ENCODE results near the gene STOML1. TPM values are rescaled to one million over a fixed set of nuclear protein-coding genes. Genes with fewer than 3 reads are reported as not detected.
"Not testable (repeated sequence)": the region's sequence is repeated elsewhere in the genome, so short reads cannot be mapped to it uniquely, and the experiment has no call there.

The STOML1 gene
- total RNA-seq, 2 experiments from 2014 or later, result 10.8 to 10.9 TPM

- peaks cover 45% of the 10 kb centered on the region for H3K4me1 Mint-ChIP-seq (ENCODE audit: low read depth)
- H3K4me3 Mint-ChIP-seq, result no peak overlapping the region
These were observed 19.0 kb downstream of the STOML1 start for GRCh38 chr15:73972984-73973682.

GRCh38 chr15:73969151-73969759, 22.8 kb downstream of the STOML1 start:
- Mint-ChIP-seq H3K36me3 (ENCODE audit: low read depth) (no peaks in the 10 kb centered on the region), H3K27me3 (ENCODE audit: low read depth) (peaks cover 3% of the 10 kb centered on the region), H3K27ac (no peak overlapping the region), H3K9me3 (ENCODE audit: insufficient read depth) (no peaks in the 10 kb centered on the region), H3K4me3 (no peak overlapping the region), H3K4me1 (ENCODE audit: low read depth) (peaks cover 51% of the 10 kb centered on the region)
- no peak for ATAC-seq
- no peak for DNase-seq
- CTCF ChIA-PET, result interaction anchor here (1.1 to 14.5 kb wide), 3 partner anchors 14 to 351 kb away, joined by 3 to 310 read pairs (median 177); no protein-coding TSS in a partner anchor
- POLR2A ChIA-PET, result no interaction called here

More at GRCh38 chr15:73972984-73973682, 19.0 kb downstream of the STOML1 start:
- H3K9me3 Mint-ChIP-seq (ENCODE audit: insufficient read depth), result no peaks in the 10 kb centered on the region
- peaks cover 2% of the 10 kb centered on the region for H3K36me3 Mint-ChIP-seq (ENCODE audit: low read depth)
- H3K27ac Mint-ChIP-seq, result no peak overlapping the region
- CTCF ChIA-PET, result interaction anchor here (0.7 to 14.5 kb wide), 42 partner anchors 8 to 350 kb away, joined by 3 to 310 read pairs (median 5); partner anchors contain the start of genes ISLR2, PML and STOML1
- ATAC-seq (peak; percentile 89), DNase-seq (peak; percentile 89)
- POLR2A ChIA-PET, result interaction anchor here (0.7 to 1.1 kb wide), 4 partner anchors 13 to 71 kb away, joined by 3 to 5 read pairs (median 3); partner anchors contain the start of gene PML
- H3K27me3 Mint-ChIP-seq (ENCODE audit: low read depth), result peaks cover 14% of the 10 kb centered on the region

- Mint-ChIP-seq H3K9me3 (ENCODE audit: insufficient read depth) (no peaks in the 10 kb centered on the region), H3K4me3 (no peak overlapping the region), H3K36me3 (ENCODE audit: low read depth) (no peaks in the 10 kb centered on the region), H3K4me1 (ENCODE audit: low read depth) (peaks cover 47% of the 10 kb centered on the region), H3K27ac (no peak overlapping the region), H3K27me3 (ENCODE audit: low read depth) (peaks cover 3% of the 10 kb centered on the region)
- ATAC-seq, result no peak
- CTCF ChIA-PET, result interaction anchor here (8.5 to 14.5 kb wide), 2 partner anchors 13 to 78 kb away, joined by 177 to 310 read pairs; no protein-coding TSS in a partner anchor
- POLR2A ChIA-PET, result no interaction called here
- no peak for DNase-seq
These were observed 23.6 kb downstream of the STOML1 start for GRCh38 chr15:73968461-73968860.

- peak; percentile 39 for DNase-seq
- CTCF ChIA-PET, result interaction anchor here (0.8 to 14.5 kb wide), 17 partner anchors 9 to 160 kb away, joined by 3 to 310 read pairs (median 4); partner anchors contain the start of genes PML and STOML1
- H3K4me1 Mint-ChIP-seq (ENCODE audit: low read depth), result peaks cover 38% of the 10 kb centered on the region
- peak; percentile 65 for ATAC-seq
- H3K27me3 Mint-ChIP-seq (ENCODE audit: low read depth), result no peaks in the 10 kb centered on the region
- POLR2A ChIA-PET, result interaction anchor here (1.2 to 2.5 kb wide), 2 partner anchors 13 to 29 kb away, joined by 4 to 15 read pairs; partner anchors contain the start of gene PML
- H3K9me3 Mint-ChIP-seq (ENCODE audit: insufficient read depth), result no peaks in the 10 kb centered on the region
- no peaks in the 10 kb centered on the region for H3K36me3 Mint-ChIP-seq (ENCODE audit: low read depth)
- H3K27ac Mint-ChIP-seq, result peak overlapping the region; percentile 90
- H3K4me3 Mint-ChIP-seq, result peak overlapping the region; percentile 47
These were observed 26.4 kb downstream of the STOML1 start for GRCh38 chr15:73965758-73966113.

- peaks cover 40% of the 10 kb centered on the region for H3K4me1 Mint-ChIP-seq (ENCODE audit: low read depth)
- no peaks in the 10 kb centered on the region for H3K36me3 Mint-ChIP-seq (ENCODE audit: low read depth)
- H3K27ac Mint-ChIP-seq, result peak overlapping the region; percentile 73
- ATAC-seq, result peak; percentile 63
- no peaks in the 10 kb centered on the region for H3K9me3 Mint-ChIP-seq (ENCODE audit: insufficient read depth)
- CTCF ChIA-PET, result interaction anchor here (0.8 to 14.5 kb wide), 14 partner anchors 9 to 160 kb away, joined by 3 to 310 read pairs (median 7); partner anchors contain the start of genes PML and STOML1
- POLR2A ChIA-PET, result interaction anchor here (1.1 to 2.5 kb wide), 3 partner anchors 10 to 29 kb away, joined by 3 to 15 read pairs (median 4); partner anchors contain the start of gene PML
- no peaks in the 10 kb centered on the region for H3K27me3 Mint-ChIP-seq (ENCODE audit: low read depth)
- H3K4me3 Mint-ChIP-seq, result peak overlapping the region; percentile 35
- DNase-seq, result no peak
These were observed 26.9 kb downstream of the STOML1 start for GRCh38 chr15:73965094-73965757.

- ATAC-seq, result peak; percentile 87
These were observed 27.4 kb downstream of the STOML1 start for GRCh38 chr15:73964736-73965093.

GRCh38 chr15:73962433-73962832, 29.7 kb downstream of the STOML1 start:
- Mint-ChIP-seq H3K27me3 (ENCODE audit: low read depth) (no peaks in the 10 kb centered on the region), H3K9me3 (ENCODE audit: insufficient read depth) (no peaks in the 10 kb centered on the region), H3K36me3 (ENCODE audit: low read depth) (no peaks in the 10 kb centered on the region), H3K27ac (no peak overlapping the region), H3K4me3 (no peak overlapping the region), H3K4me1 (ENCODE audit: low read depth) (peaks cover 52% of the 10 kb centered on the region)
- DNase-seq (no peak), ATAC-seq (no peak)
- ChIA-PET CTCF (interaction anchor here (1.6 to 14.6 kb wide), 5 partner anchors 7 to 35 kb away, joined by 4 to 310 read pairs (median 20); partner anchors contain the start of genes PML and STOML1), POLR2A (no interaction called here)

More at GRCh38 chr15:73964736-73965093, 27.4 kb downstream of the STOML1 start:
- DNase-seq, result peak; percentile 92
- H3K9me3 Mint-ChIP-seq (ENCODE audit: insufficient read depth), result no peaks in the 10 kb centered on the region
- peak overlapping the region; percentile 35 for H3K4me3 Mint-ChIP-seq
- H3K4me1 Mint-ChIP-seq (ENCODE audit: low read depth), result peaks cover 42% of the 10 kb centered on the region
- H3K27ac Mint-ChIP-seq, result peak overlapping the region; percentile 73
- ChIA-PET POLR2A (interaction anchor here (0.6 to 2.5 kb wide), 4 partner anchors 10 to 30 kb away, joined by 3 to 15 read pairs (median 4); partner anchors contain the start of gene PML), CTCF (interaction anchor here (0.6 to 14.5 kb wide), 22 partner anchors 10 to 161 kb away, joined by 3 to 310 read pairs (median 4); partner anchors contain the start of genes PML, STOML1 and TBC1D21)
- no peaks in the 10 kb centered on the region for H3K36me3 Mint-ChIP-seq (ENCODE audit: low read depth)
- H3K27me3 Mint-ChIP-seq (ENCODE audit: low read depth), result no peaks in the 10 kb centered on the region

- peaks cover 45% of the 10 kb centered on the region for H3K4me1 Mint-ChIP-seq (ENCODE audit: low read depth)
- peak overlapping the region; percentile 58 for H3K27ac Mint-ChIP-seq
- not testable (repeated sequence) for ATAC-seq; H3K36me3 Mint-ChIP-seq (ENCODE audit: low read depth); DNase-seq; H3K27me3 Mint-ChIP-seq (ENCODE audit: low read depth); H3K9me3 Mint-ChIP-seq (ENCODE audit: insufficient read depth); H3K4me3 Mint-ChIP-seq
- ChIA-PET CTCF (interaction anchor here (0.8 to 14.6 kb wide), 5 partner anchors 9 to 54 kb away, joined by 3 to 310 read pairs (median 9); no protein-coding TSS in a partner anchor), POLR2A (interaction anchor here (0.6 to 1.1 kb wide), 2 partner anchors 13 to 26 kb away, joined by 3 read pairs; no protein-coding TSS in a partner anchor)
These were observed 31.5 kb downstream of the STOML1 start for GRCh38 chr15:73960472-73961070.

- DNase-seq, result no peak
- H3K27ac Mint-ChIP-seq, result peak overlapping the region; percentile 85
- no peaks in the 10 kb centered on the region for H3K36me3 Mint-ChIP-seq (ENCODE audit: low read depth)
These were observed 32.3 kb downstream of the STOML1 start for GRCh38 chr15:73959801-73960200.

GRCh38 chr15:73959012-73959581, 33.0 kb downstream of the STOML1 start:
- H3K4me1 Mint-ChIP-seq (ENCODE audit: low read depth), result peaks cover 35% of the 10 kb centered on the region
- H3K36me3 Mint-ChIP-seq (ENCODE audit: low read depth), result no peaks in the 10 kb centered on the region
- peak; percentile 66 for DNase-seq
- peak overlapping the region; percentile 52 for H3K4me3 Mint-ChIP-seq
- no peaks in the 10 kb centered on the region for H3K27me3 Mint-ChIP-seq (ENCODE audit: low read depth)
- ChIA-PET CTCF (interaction anchor here (0.6 to 14.6 kb wide), 14 partner anchors 9 to 89 kb away, joined by 3 to 310 read pairs (median 4); partner anchors contain the start of gene PML), POLR2A (interaction anchor here (0.6 to 1.1 kb wide), 2 partner anchors 14 to 52 kb away, joined by 3 read pairs; no protein-coding TSS in a partner anchor)
- peak; percentile 95 for ATAC-seq
- H3K9me3 Mint-ChIP-seq (ENCODE audit: insufficient read depth), result no peaks in the 10 kb centered on the region
- peak overlapping the region; percentile 85 for H3K27ac Mint-ChIP-seq

More at GRCh38 chr15:73959801-73960200, 32.3 kb downstream of the STOML1 start:
- H3K27me3 Mint-ChIP-seq (ENCODE audit: low read depth), result no peaks in the 10 kb centered on the region
- no peaks in the 10 kb centered on the region for H3K9me3 Mint-ChIP-seq (ENCODE audit: insufficient read depth)
- POLR2A ChIA-PET, result interaction anchor here (0.6 to 1.1 kb wide), 3 partner anchors 14 to 51 kb away, joined by 3 read pairs; no protein-coding TSS in a partner anchor
- CTCF ChIA-PET, result interaction anchor here (0.8 to 14.6 kb wide), 10 partner anchors 10 to 89 kb away, joined by 3 to 310 read pairs (median 6); partner anchors contain the start of gene PML
- no peak for ATAC-seq
- H3K4me3 Mint-ChIP-seq, result peak overlapping the region; percentile 52
- peaks cover 37% of the 10 kb centered on the region for H3K4me1 Mint-ChIP-seq (ENCODE audit: low read depth)

Measured in activated CD8-positive, alpha-beta T cell treated with anti-CD3 and anti-CD28 coated beads, Interleukin-2, amount 10 ng/mL, durations not matched to agents 7 days and 5 days (primary cell).